Activated CD4-positive, alpha-beta T cell treated with anti-CD3 and anti-CD28 coated beads, Interleukin-2, amount 50 U/mL, for 24 hours (primary cell): Measurements from ENCODE around the gene CSHL1.
A peak's percentile ranks its signal among the peaks of the same experiment; 100 is the strongest.
"Not testable (repeated sequence)": the region's sequence is repeated elsewhere in the genome, so short reads cannot be mapped to it uniquely, and the experiment has no call there.

Experiments
- DNase-seq, 2 donors: peaks; one replicate each; pipeline ENCODE4 v3.0.0-alpha.2; 2020; ENCODE audit warnings: low read depth in 1 of 2, low spot score in 1 of 2

The CSHL1 gene

GRCh38 chr17:63940584-63940983, 29.5 kb upstream of the CSHL1 start:
- DNase-seq: no peak

- no peak for DNase-seq
Measured at GRCh38 chr17:63939884-63940283, 28.8 kb upstream of the CSHL1 start.

DNA sequence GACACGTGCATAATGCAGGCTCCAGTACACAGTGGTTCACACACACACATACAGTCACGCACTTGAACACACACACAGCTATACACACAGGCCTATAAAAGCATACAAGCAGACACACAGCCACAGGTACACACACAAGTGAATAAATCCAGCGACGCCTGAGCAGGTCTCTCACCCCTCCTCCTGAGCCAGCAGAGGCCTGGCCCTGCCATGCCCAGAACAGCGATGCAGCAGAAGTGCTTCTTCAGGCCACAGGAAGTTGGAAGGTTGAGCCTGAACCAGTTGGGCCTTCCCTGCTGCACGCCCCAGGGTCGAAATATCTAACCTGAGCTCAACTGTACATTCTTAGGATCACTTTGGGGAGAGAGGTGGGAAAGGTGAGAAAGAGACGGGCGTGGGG, 28.3 kb upstream of the CSHL1 start:
- no peak for DNase-seq

- DNase-seq: no peak
Measured at GRCh38 chr17:63937920-63938319, 26.9 kb upstream of the CSHL1 start.

- no peak for DNase-seq
Measured at GRCh38 chr17:63937319-63937718, 26.3 kb upstream of the CSHL1 start.

DNA sequence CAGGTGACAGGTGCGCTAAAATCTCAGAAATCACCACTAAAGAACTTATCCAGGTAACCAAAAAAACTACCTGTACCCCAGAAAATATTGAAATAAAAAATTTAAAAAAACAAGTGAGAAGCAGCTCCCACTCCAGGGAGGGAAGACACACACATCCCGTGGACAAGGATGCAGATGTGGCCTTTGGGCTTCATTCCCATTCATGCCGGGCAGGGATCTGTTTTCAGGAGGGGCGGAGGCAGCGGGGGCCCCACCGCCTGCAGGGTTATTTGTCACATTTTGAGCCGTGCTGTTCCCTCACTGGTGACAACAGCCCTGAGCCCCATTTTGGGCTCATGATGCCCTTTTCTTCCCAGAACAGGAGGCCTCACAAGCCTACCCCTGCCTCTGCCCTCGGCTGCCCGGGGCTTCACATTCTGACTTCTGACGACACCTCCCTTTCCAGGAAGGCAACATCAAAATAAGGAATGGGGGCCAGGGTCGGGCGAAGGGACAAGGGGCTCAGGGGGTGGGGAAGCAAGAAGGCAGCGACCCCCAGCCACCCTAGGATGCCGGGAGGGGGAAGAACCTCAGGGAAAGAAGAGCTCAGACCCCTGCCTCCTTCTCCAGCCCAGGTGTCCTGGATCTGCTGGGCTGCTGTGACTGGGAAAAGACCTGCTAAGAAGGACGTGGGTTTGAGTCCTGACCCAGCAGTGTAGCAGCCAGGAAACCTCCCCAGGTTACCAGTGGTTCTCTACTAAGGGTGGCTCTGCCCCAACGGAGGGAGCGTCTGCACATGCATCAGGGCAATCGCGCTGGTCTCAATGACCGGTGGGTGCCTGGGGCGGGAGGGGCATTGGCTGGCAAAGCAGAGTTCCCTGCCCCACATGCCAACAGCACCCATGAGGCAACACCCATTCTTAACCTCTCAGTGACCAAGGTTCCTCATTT, 23.4 kb upstream of the CSHL1 start:
- DNase-seq: no peak

GRCh38 chr17:63933598-63933997, 22.5 kb upstream of the CSHL1 start:
- no peak for DNase-seq

- DNase-seq: no peak
Measured at GRCh38 chr17:63932721-63933120, 21.7 kb upstream of the CSHL1 start.

DNA sequence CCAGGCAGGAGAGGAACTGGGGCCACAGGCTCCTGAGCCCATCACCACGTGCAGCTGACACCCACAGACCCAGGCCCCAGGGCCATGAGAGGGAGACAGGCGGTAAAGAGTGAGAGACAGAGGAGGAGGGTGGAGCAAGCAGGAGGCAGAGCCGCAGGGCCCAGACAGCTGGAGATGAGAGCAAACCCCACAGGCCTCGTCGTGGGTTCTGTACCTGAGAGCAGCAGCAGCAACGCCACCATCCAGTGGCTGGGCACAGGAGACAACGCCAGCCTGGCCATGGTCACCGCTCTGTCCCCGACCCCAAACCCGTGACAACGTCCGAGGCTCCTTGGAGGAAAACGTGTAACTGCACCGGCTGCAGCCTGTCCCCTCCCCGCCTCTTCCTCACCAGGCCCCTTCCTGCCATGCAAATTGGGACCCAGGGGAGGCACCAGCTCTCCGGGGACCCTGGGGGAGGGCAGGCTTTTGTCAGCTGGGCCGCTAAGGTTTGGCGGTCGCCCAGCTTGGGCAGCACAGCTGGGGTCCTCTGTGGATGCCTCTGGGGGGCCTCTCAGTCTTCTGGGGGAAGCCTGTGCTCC, 21.0 kb upstream of the CSHL1 start, which contains the start of gene CD79B:
TSS of gene CD79B (minus strand) at position 351 of the 581 bp plus-strand sequence. CDS start at position 281, 70 bp downstream.
- DNase-seq: peak; percentile 21 to 23

DNA sequence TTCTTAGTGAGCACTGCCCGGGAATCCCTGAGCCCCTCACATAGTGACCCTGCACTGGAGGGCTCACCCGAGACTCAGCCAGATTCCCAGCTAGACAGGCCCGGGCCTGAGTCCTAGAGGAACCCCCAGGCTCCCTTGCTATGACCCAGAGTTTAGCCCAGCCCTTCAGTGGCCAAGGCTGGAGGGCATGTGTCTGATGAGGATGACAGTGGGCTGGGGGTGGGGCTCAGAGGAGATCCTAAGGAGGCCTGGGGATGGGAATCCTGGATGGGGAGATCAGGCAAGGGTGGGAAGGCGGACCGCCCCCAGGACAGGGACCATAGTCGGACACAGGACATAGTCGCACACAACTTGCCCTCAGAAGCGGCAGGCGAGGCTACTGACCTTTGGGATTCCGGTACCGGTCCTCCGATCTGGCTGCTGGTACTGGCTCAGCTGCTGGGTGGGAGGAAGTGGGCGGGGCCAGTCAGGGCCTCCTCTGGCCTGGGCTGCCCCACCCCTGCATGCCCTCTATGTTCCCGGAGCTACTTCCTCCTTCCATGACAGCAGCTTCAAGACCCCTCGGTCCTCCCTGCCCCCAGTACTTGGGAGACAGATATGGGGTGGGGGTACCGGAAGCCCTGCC, 20.0 kb upstream of the CSHL1 start:
- no peak for DNase-seq

- DNase-seq: no peak
Measured at GRCh38 chr17:63929860-63930766, 19.1 kb upstream of the CSHL1 start.

- no peak for DNase-seq
Measured at GRCh38 chr17:63928966-63929695, 18.1 kb upstream of the CSHL1 start.

GRCh38 chr17:63928172-63928666, 17.2 kb upstream of the CSHL1 start:
- no peak for DNase-seq

DNA sequence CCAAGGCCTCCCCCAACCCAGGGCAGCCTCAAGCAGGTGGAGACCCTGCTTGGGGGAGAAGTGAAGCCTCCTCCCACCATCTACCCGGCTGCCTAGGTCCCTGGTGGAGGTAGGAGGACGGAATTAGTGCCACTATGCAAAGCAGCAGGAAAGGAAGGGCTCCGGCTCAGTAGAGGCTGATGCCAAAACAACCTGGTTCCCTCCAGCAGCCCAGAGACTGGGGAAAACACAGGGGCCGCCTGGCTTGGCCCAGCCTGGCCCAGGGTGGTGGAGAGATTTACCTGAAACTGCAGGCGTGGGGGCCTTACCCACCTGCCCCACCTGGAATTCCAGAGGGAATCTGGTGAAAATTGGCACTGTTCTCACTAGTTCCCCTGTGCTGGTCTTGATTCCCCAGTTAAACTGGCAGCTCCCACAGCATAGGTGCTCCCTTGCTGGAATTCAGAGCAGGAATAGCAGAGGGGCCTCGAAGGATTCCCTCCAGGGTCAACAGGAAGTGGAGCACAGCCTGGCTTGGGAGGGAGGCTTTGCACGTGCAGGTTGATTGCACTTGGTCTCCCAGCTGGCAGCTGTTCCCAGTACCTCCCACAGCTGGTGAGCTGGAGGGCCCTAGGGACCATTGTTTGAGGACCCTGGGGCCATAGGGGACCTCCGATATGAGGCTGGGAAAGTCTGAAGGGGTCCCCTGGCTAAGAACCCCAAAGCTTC, 16.6 kb upstream of the CSHL1 start:
- DNase-seq: no peak

DNA sequence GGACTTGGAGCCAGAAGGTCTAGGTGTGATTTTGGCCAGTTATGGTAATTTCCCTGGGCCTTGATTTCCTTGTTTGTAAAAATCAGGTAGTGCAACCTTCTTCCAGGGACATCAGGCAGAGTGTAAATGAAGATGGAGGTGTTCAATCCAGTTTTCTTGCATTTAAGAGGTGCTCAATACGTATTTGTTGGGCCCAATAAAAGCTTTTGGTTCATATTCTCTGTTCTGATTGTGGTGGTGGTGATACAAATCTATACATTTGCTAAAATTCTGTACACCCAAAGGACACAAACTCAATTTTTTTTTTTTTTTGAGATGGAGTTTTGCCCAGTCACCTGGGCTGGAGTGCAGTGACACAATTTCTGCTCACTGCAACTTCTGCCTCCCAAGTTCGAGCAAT, 15.1 kb upstream of the CSHL1 start:
- no peak for DNase-seq

DNA sequence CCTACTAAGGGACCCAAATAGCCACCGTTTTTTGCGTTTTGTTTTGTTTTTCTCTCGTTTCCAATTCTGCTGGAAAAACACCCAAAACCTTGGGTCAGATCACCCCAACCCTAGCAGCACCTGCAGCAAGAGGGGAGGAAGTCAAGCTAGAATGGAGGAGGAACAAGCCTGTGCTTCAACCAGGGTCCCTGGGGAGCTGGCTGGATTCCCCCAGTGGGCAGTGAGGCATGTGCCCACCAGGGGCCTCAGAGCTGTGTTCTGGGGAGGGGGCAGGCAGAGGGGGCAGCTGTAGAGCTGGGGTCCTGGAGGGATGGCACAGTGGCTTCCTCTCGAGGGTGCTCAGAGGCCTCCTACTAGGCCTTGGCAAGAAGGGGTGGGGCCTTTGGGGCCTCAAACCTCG, 14.6 kb upstream of the CSHL1 start:
- no peak for DNase-seq

DNA sequence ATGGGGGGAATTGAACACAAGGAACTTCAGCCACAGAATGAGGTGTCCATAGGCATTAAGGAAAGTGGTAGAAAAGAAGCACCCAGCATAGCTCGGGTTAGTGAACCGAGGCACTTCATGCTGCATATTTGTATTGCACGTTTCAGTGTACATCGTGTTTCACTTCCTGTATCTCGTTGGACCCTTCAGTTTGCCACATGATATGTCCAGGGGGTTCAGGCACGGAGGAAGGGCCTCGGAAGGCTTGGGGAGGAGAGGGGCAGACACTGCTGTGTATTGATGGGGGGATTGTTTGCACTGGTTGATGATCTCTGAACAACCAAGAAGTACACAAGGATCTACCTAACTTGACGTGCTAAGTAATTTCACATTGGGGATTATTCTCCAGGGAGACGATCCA, 11.3 kb upstream of the CSHL1 start:
- not testable (repeated sequence) for DNase-seq

DNA sequence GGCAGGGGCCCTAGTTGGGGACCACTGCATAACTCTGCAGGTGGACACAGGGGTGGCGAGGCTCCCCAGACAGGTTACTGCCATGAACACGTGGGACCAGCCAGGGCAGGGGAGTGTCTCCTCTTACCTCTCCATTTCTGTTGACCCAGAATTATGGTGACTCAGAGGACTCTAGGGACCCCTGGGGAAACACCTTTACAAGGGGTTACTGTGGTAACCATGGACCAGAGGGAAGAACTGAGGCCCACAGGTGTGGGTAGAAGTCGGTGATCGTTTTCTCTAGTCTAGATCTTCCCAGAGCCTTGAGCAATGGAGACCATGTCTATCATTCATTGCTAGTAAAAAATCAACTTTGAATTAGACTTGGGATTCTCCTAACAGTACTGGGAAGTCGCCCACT, 9.7 kb upstream of the CSHL1 start:
- DNase-seq: not testable (repeated sequence)

DNA sequence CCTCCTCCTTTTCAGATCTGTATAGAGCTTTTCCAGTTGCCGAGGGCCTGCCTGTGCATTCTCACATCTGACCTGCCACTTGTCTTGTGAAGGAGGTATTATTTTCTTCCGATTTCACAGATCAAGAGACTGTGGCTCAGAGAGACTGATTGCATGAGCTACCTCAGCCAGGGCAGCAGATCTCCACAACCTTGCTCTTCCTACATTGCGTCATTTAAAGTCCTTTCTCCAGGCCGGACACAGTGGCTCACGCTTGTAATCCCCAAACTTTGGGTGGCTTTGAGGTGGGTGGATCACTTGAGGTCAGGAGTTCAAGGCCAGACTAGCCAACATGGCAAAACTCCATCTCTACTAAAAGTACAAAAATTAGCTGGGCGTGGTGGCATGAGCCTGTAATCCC, 9.0 kb upstream of the CSHL1 start:
- DNase-seq: not testable (repeated sequence)
